ENCODE data around the gene LTBP1.

DNA sequence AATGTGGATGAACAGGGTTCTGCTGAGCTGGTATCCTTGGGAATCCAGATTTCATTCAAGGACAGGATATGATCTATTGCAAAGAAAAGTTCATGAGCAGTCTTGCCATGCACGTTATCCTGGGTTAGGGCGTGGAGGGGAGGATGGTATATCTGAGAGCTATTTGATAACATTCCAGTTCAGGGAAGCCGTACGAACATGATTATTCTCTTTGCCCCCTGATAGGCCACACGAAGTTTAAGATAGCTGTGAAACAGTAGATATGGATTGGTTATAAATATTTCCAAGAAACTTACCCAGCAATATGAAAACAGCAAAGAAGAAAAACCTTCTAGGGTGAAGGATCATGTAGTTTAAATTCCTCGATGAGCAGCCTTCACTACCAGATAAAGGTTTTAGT lies 171.9 kb downstream of the LTBP1 start:
- TF ChIP-seq, protein P1, sequence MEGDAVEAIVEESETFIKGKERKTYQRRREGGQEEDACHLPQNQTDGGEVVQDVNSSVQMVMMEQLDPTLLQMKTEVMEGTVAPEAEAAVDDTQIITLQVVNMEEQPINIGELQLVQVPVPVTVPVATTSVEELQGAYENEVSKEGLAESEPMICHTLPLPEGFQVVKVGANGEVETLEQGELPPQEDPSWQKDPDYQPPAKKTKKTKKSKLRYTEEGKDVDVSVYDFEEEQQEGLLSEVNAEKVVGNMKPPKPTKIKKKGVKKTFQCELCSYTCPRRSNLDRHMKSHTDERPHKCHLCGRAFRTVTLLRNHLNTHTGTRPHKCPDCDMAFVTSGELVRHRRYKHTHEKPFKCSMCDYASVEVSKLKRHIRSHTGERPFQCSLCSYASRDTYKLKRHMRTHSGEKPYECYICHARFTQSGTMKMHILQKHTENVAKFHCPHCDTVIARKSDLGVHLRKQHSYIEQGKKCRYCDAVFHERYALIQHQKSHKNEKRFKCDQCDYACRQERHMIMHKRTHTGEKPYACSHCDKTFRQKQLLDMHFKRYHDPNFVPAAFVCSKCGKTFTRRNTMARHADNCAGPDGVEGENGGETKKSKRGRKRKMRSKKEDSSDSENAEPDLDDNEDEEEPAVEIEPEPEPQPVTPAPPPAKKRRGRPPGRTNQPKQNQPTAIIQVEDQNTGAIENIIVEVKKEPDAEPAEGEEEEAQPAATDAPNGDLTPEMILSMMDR (IDR thresholded peaks at IDR 0.05; ENCODE audit: poor library complexity) = no peak
- TF ChIP-seq EZH2 (IDR thresholded peaks at IDR 0.05; ENCODE audit: borderline replicate concordance) = no peak

Data from hepatocyte (in vitro differentiated cells).